Endodermal cell (in vitro differentiated cells): Measurements from ENCODE around the gene TRIM62. TPM values are rescaled to one million over a fixed set of nuclear protein-coding genes. Genes with fewer than 3 reads are reported as not detected.
"Not testable (repeated sequence)": the region's sequence is repeated elsewhere in the genome, so short reads cannot be mapped to it uniquely, and the experiment has no call there.

Experiments
- DNase-seq: peaks from one replicate; pipeline ENCODE4 v3.0.0-alpha.2; 2017
- H3K27ac ChIP-seq: 2 replicates; pipeline ENCODE4 v1.5.1; 2013; ENCODE audit warnings: mild to moderate bottlenecking, low read depth, low read length, moderate library complexity
- H3K27me3 ChIP-seq: 2 replicates; pipeline ENCODE4 v1.6.1; 2013; ENCODE audit warnings: mild to moderate bottlenecking, low read length, moderate library complexity; ENCODE audit not compliant: insufficient read depth, control insufficient read depth, poor library complexity, severe bottlenecking
- H3K36me3 ChIP-seq: 2 replicates; pipeline ENCODE4 v1.7.0; 2013; ENCODE audit warnings: mild to moderate bottlenecking, low read length, moderate library complexity; ENCODE audit not compliant: control insufficient read depth, insufficient read depth
- H3K4me1 ChIP-seq: one replicate; pipeline ENCODE4 v1.7.0; 2013; ENCODE audit warnings: low read length; ENCODE audit not compliant: control insufficient read depth, insufficient read depth
- H3K4me3 ChIP-seq: 2 replicates; pipeline ENCODE4 v1.5.1; 2013; ENCODE audit warnings: mild to moderate bottlenecking, low read length, moderate library complexity
- H3K9ac ChIP-seq: 2 replicates; pipeline ENCODE4 v1.6.1; 2013; ENCODE audit warnings: mild to moderate bottlenecking, low read length, moderate library complexity; ENCODE audit not compliant: poor library complexity, severe bottlenecking; ENCODE audit errors: extremely low read depth
- H3K9me3 ChIP-seq: 2 replicates; pipeline ENCODE4 v1.6.1; 2013; ENCODE audit warnings: mild to moderate bottlenecking, low read length, moderate library complexity; ENCODE audit not compliant: control insufficient read depth
- H3K27ac Mint-ChIP-seq: 2 replicates; pipeline ENCODE4 v1.8.0; 2020; ENCODE audit warnings: mixed read lengths
- H3K27me3 Mint-ChIP-seq: 2 replicates; pipeline ENCODE4 v1.8.0; 2021; ENCODE audit warnings: mild to moderate bottlenecking, mixed read lengths; ENCODE audit not compliant: insufficient read depth
- H3K36me3 Mint-ChIP-seq: 2 replicates; pipeline ENCODE4 v1.8.0; 2020; ENCODE audit warnings: low read depth, mixed read lengths
- H3K4me1 Mint-ChIP-seq: 2 replicates; pipeline ENCODE4 v1.8.0; 2020; ENCODE audit warnings: mixed read lengths
- H3K4me3 Mint-ChIP-seq: 2 replicates; pipeline ENCODE4 v1.8.0; 2020; ENCODE audit warnings: mild to moderate bottlenecking, moderate library complexity, mixed read lengths
- H3K9me3 Mint-ChIP-seq: 2 replicates; pipeline ENCODE4 v1.8.0; 2020; ENCODE audit warnings: mild to moderate bottlenecking, mixed read lengths
- CTCF ChIP-seq: fragments of 200-600 bp; sonication (generic); conservative IDR thresholded peaks from 2 replicates; pipeline ENCODE4 v1.5.0; 2021; ENCODE audit warnings: antibody characterized with exemption, mild to moderate bottlenecking
- WGBS, 2 experiments: methylation state at CpG; one replicate each; pipeline versions ENCODE4 v1.1.5 to v1.1.7; 2013; ENCODE audit warnings: missing lambda C conversion rate in 2 of 2, mixed read lengths in 1 of 2; ENCODE audit not compliant: insufficient coverage in 1 of 2, insufficient read length in 1 of 2; 5-methylcytosine and 5-hydroxymethylcytosine counted together
- total RNA-seq, 2 donors: library from RNA; stranded (reverse); fragmentation: NEBNext Ultra II Directional in 1 of 2; extraction: Animal tissue kit (Norgen Biotek cat#: 25700) in 1 of 2; gene quantifications; 2 replicates in 1 of 2; 3 replicates in 1 of 2; pipeline ENCODE4 v1.2.1, GENCODE V29; 2021

Gene TRIM62
- total RNA-seq, 2 donors from 2014 or later = 5.1 to 6.0 TPM

- no peak overlapping the region for H3K9ac ChIP-seq
- H3K27ac ChIP-seq = no peak overlapping the region
- no peak overlapping the region for H3K4me3 ChIP-seq
- H3K36me3 ChIP-seq = no peaks in the 10 kb centered on the region
- TF ChIP-seq CTCF = no peak
- no peak overlapping the region for H3K4me3 Mint-ChIP-seq
- H3K27me3 ChIP-seq = no peaks in the 10 kb centered on the region
- H3K9me3 Mint-ChIP-seq = peaks cover 11% of the 10 kb centered on the region
- no peak overlapping the region for H3K27ac Mint-ChIP-seq
- DNase-seq = no peak
- peaks cover 13% of the 10 kb centered on the region for H3K9me3 ChIP-seq
- no peaks in the 10 kb centered on the region for H3K36me3 Mint-ChIP-seq
- H3K27me3 Mint-ChIP-seq = peaks cover 35% of the 10 kb centered on the region
- no peaks in the 10 kb centered on the region for H3K4me1 ChIP-seq
- H3K4me1 Mint-ChIP-seq = no peaks in the 10 kb centered on the region
Observed at GRCh38 chr1:33110477-33110876, 71.4 kb downstream of the TRIM62 start.

GRCh38 chr1:33100119-33100415, 81.8 kb downstream of the TRIM62 start:
- not testable (repeated sequence) for H3K27me3 Mint-ChIP-seq, H3K9ac ChIP-seq, H3K36me3 ChIP-seq, H3K27ac ChIP-seq, H3K4me1 ChIP-seq, H3K9me3 Mint-ChIP-seq, H3K27me3 ChIP-seq, H3K36me3 Mint-ChIP-seq, DNase-seq, H3K4me3 Mint-ChIP-seq, H3K4me3 ChIP-seq, H3K9me3 ChIP-seq, H3K4me1 Mint-ChIP-seq, H3K27ac Mint-ChIP-seq
- 93 to 100% methylated on average over 1 to 4 of the region's 4 CpGs for WGBS, 2 experiments

GRCh38 chr1:33099290-33100118, 82.3 kb downstream of the TRIM62 start:
- Mint-ChIP-seq H3K27me3 (peaks cover 8% of the 10 kb centered on the region), H3K4me3 (no peak overlapping the region), H3K36me3 (no peaks in the 10 kb centered on the region), H3K4me1 (no peaks in the 10 kb centered on the region), H3K27ac (no peak overlapping the region), H3K9me3 (no peaks in the 10 kb centered on the region)
- no peak overlapping the region for H3K9ac ChIP-seq
- 84% methylated on average over 5 to 12 of the region's 13 CpGs for WGBS, 2 experiments
- DNase-seq = peak; percentile 88
- no peak overlapping the region for H3K4me3 ChIP-seq
- peak; percentile 28 for TF ChIP-seq CTCF
- H3K27me3 ChIP-seq = no peaks in the 10 kb centered on the region
- H3K36me3 ChIP-seq = no peaks in the 10 kb centered on the region
- no peaks in the 10 kb centered on the region for H3K9me3 ChIP-seq
- H3K27ac ChIP-seq = no peak overlapping the region
- H3K4me1 ChIP-seq = no peaks in the 10 kb centered on the region

GRCh38 chr1:33098371-33098770, 83.5 kb downstream of the TRIM62 start:
- H3K27me3 Mint-ChIP-seq = peaks cover 8% of the 10 kb centered on the region
- no peaks in the 10 kb centered on the region for H3K36me3 Mint-ChIP-seq
- H3K36me3 ChIP-seq = no peaks in the 10 kb centered on the region
- no peak for TF ChIP-seq CTCF
- no peaks in the 10 kb centered on the region for H3K27me3 ChIP-seq
- no peaks in the 10 kb centered on the region for H3K9me3 Mint-ChIP-seq
- H3K4me1 Mint-ChIP-seq = no peaks in the 10 kb centered on the region
- H3K27ac Mint-ChIP-seq = no peak overlapping the region
- no peak overlapping the region for H3K4me3 ChIP-seq
- no peak for DNase-seq
- no peaks in the 10 kb centered on the region for H3K4me1 ChIP-seq
- no peak overlapping the region for H3K4me3 Mint-ChIP-seq
- H3K9ac ChIP-seq = no peak overlapping the region
- H3K27ac ChIP-seq = no peak overlapping the region
- H3K9me3 ChIP-seq = no peaks in the 10 kb centered on the region
